RWPE2 (cell line): ENCODE data around the gene TRAK1.

Experiments used
- ATAC-seq: fragments of 200-7000 bp; cut with Tn5 transposase; 3 replicates; pipeline ENCODE4 v1.9.1; 2021; ENCODE audit warnings: low read depth
- DNase-seq: peaks from one replicate; pipeline ENCODE4 v3.0.0-alpha.2; 2020; ENCODE audit warnings: low spot score
- H3K27ac ChIP-seq: fragments of 450-650 bp; 2 replicates; pipeline ENCODE4 v1.5.1; 2017; ENCODE audit warnings: mild to moderate bottlenecking; ENCODE audit not compliant: poor library complexity, severe bottlenecking
- H3K27me3 ChIP-seq: fragments of 250-450 bp; sonication (Bioruptor Pico); 2 replicates; pipeline ENCODE4 v1.5.1; 2021; ENCODE audit warnings: mild to moderate bottlenecking, moderate library complexity; ENCODE audit not compliant: insufficient read depth, poor library complexity, severe bottlenecking
- H3K36me3 ChIP-seq: fragments of 250-450 bp; sonication (Bioruptor Pico); 2 replicates; pipeline ENCODE4 v1.5.1; 2020; ENCODE audit warnings: low read depth, mild to moderate bottlenecking, moderate library complexity
- H3K4me1 ChIP-seq: fragments of 250-450 bp; sonication (Bioruptor Pico); 2 replicates; pipeline ENCODE4 v1.5.1; 2021; ENCODE audit warnings: mild to moderate bottlenecking, moderate library complexity; ENCODE audit not compliant: insufficient read depth, poor library complexity, severe bottlenecking
- H3K4me3 ChIP-seq: fragments of 250-450 bp; sonication (Bioruptor Pico); 2 replicates; pipeline ENCODE4 v1.5.1; 2021; ENCODE audit warnings: mild to moderate bottlenecking, moderate library complexity; ENCODE audit not compliant: severe bottlenecking
- H3K9me3 ChIP-seq: fragments of 250-450 bp; sonication (Bioruptor Pico); 2 replicates; pipeline ENCODE4 v1.5.1; 2021; ENCODE audit warnings: mild to moderate bottlenecking, moderate library complexity; ENCODE audit not compliant: severe bottlenecking
- CTCF ChIP-seq: fragments of 450-650 bp; IDR thresholded peaks from one replicate; pipeline ENCODE4 v1.5.1; 2017; ENCODE audit warnings: mild to moderate bottlenecking, moderate library complexity; ENCODE audit not compliant: poor library complexity, severe bottlenecking

The TRAK1 gene

GRCh38 chr3:42177801-42178150, 86.6 kb downstream of the TRAK1 start:
- Histone ChIP-seq H3K36me3 (peaks cover 5% of the 10 kb centered on the region; the same call in 1 of the 2 replicates), H3K4me3 (no peak overlapping the region), H3K9me3 (no peaks in the 10 kb centered on the region), H3K4me1 (peaks cover 12% of the 10 kb centered on the region), H3K27ac (no peak overlapping the region), H3K27me3 (no peaks in the 10 kb centered on the region)
- ATAC-seq (no peak), DNase-seq (no peak)
- no peak for TF ChIP-seq CTCF

- TF ChIP-seq CTCF, result no peak
- no peaks in the 10 kb centered on the region for H3K27me3 ChIP-seq
- H3K9me3 ChIP-seq, result no peaks in the 10 kb centered on the region
- peaks cover 12% of the 10 kb centered on the region for H3K4me1 ChIP-seq
- H3K4me3 ChIP-seq, result no peak overlapping the region
- H3K36me3 ChIP-seq, result peaks cover 5% of the 10 kb centered on the region; the same call in 1 of the 2 replicates
- DNase-seq, result peak; percentile 85
- H3K27ac ChIP-seq, result peak overlapping the region; percentile 49
- peak; percentile 100 for ATAC-seq
These were observed 88.1 kb downstream of the TRAK1 start for GRCh38 chr3:42179110-42179725.

- Histone ChIP-seq H3K27ac (no peak overlapping the region), H3K9me3 (no peaks in the 10 kb centered on the region), H3K4me1 (peaks cover 12% of the 10 kb centered on the region), H3K36me3 (peaks cover 13% of the 10 kb centered on the region), H3K4me3 (no peak overlapping the region), H3K27me3 (no peaks in the 10 kb centered on the region)
- DNase-seq (no peak), ATAC-seq (no peak)
- no peak for TF ChIP-seq CTCF
These were observed 89.7 kb downstream of the TRAK1 start for GRCh38 chr3:42180901-42181300.

- Histone ChIP-seq H3K27ac (no peak overlapping the region), H3K27me3 (no peaks in the 10 kb centered on the region), H3K9me3 (no peaks in the 10 kb centered on the region), H3K4me1 (peaks cover 12% of the 10 kb centered on the region), H3K36me3 (peaks cover 12% of the 10 kb centered on the region), H3K4me3 (no peak overlapping the region)
- DNase-seq, result no peak
- no peak for TF ChIP-seq CTCF
- ATAC-seq, result no peak
These were observed 91.4 kb downstream of the TRAK1 start for GRCh38 chr3:42182555-42182954.

- H3K36me3 ChIP-seq, result peaks cover 17% of the 10 kb centered on the region
These were observed 93.0 kb downstream of the TRAK1 start for GRCh38 chr3:42183991-42184632.

More at GRCh38 chr3:42183991-42184632, 93.0 kb downstream of the TRAK1 start:
- H3K27ac ChIP-seq, result no peak overlapping the region
- peaks cover 6% of the 10 kb centered on the region for H3K4me1 ChIP-seq
- H3K9me3 ChIP-seq, result no peaks in the 10 kb centered on the region
- no peak overlapping the region for H3K4me3 ChIP-seq
- TF ChIP-seq CTCF, result no peak
- DNase-seq, result no peak
- H3K27me3 ChIP-seq, result no peaks in the 10 kb centered on the region
- no peak for ATAC-seq
